GM10248 (cell line): Measurements from ENCODE around the gene TEX47.

Experiments
- CTCF ChIA-PET: fragments of 300-600 bp; sonication (Branson Sonifier 250); formaldehyde crosslinking; extraction: SDS; loops from one replicate; lab custom pipeline; 2021; ENCODE audit warnings: antibody characterized with exemption; lab: Yijun Ruan, JAX
- POLR2A ChIA-PET: fragments of 350-650 bp; sonication (Branson Sonifier 250); formaldehyde crosslinking; extraction: SDS; loops from one replicate; lab custom pipeline; 2020; ENCODE audit warnings: antibody characterized with exemption; lab: Yijun Ruan, JAX
- DNase-seq: peaks from one replicate; pipeline ENCODE4 v3.0.0; 2012; ENCODE audit errors: extremely low spot score
- TF ChIP-seq, protein P1 (sequence below): IDR thresholded peaks from 2 replicates; pipeline ENCODE4 v1.5.1; 2012; ENCODE audit warnings: mild to moderate bottlenecking, low read depth; ENCODE audit errors: extremely low read depth, missing control alignments, control extremely low read depth

TEX47 gene

DNA sequence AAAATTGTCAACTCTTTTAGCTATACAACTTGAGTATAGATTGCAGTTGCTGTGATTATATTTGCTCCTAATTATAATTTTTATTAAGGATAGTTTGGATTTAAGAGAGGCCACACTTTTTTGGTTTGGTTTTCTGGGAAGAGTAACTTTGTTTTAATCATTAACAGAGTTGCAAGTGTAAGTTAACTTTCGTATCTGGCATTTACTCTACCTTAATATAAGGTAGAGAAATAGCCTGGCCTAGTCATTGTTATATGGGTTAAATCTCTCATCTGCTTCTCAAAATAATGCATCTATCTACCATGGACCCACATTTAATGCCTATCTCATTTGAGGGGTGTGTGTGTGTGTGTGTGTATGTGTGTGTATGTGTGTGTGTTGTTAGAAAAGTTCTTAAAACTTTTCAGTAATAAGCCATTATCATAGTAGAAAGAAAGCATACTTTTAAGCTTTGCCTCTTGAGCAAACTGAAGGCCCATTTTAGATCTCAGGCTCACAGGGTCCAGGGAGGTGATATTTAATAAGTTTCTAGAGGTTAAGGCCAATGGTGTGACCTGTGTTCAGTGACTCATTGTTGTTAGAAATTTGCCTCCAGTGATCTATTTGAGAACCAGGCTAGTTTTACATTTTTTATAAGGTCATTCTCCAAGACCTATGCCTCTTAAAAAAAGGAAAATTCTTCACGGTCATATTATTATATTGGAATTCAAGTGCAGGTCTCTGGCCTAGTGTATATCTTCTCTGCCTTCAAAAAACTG, 10.9 kb upstream of the TEX47 start:
- ChIA-PET CTCF (interaction anchor here (0.8 kb wide), 1 partner anchor 16 kb away, joined by 3 read pairs; no protein-coding TSS in a partner anchor), POLR2A (no interaction called here)
- no peak for DNase-seq
- TF ChIP-seq, protein P1, sequence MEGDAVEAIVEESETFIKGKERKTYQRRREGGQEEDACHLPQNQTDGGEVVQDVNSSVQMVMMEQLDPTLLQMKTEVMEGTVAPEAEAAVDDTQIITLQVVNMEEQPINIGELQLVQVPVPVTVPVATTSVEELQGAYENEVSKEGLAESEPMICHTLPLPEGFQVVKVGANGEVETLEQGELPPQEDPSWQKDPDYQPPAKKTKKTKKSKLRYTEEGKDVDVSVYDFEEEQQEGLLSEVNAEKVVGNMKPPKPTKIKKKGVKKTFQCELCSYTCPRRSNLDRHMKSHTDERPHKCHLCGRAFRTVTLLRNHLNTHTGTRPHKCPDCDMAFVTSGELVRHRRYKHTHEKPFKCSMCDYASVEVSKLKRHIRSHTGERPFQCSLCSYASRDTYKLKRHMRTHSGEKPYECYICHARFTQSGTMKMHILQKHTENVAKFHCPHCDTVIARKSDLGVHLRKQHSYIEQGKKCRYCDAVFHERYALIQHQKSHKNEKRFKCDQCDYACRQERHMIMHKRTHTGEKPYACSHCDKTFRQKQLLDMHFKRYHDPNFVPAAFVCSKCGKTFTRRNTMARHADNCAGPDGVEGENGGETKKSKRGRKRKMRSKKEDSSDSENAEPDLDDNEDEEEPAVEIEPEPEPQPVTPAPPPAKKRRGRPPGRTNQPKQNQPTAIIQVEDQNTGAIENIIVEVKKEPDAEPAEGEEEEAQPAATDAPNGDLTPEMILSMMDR, result no peak

DNA sequence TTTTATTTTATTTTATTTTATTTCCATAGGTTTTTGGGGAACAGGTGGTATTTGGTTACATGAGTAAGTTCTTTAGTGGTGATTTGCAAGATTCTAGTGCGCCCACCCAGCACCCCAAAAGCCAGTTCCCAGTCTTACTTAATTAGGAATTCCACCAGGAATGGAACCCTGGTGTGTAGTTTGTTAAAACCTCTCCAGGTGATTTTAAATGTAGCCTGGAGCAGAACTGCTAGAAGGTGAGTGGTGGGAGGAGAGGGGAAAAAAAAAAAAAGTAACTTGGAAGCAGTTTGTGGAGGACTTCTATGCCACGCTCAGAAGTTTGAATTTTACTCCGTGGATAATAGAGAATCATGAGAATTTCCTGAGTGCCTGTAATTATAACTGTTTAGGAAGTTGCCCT, 5.5 kb upstream of the TEX47 start:
- TF ChIP-seq, protein P1, result no peak
- no peak for DNase-seq
- ChIA-PET POLR2A (no interaction called here), CTCF (interaction anchor here (2.7 kb wide), 1 partner anchor 11 kb away, joined by 5 read pairs; no protein-coding TSS in a partner anchor)

DNA sequence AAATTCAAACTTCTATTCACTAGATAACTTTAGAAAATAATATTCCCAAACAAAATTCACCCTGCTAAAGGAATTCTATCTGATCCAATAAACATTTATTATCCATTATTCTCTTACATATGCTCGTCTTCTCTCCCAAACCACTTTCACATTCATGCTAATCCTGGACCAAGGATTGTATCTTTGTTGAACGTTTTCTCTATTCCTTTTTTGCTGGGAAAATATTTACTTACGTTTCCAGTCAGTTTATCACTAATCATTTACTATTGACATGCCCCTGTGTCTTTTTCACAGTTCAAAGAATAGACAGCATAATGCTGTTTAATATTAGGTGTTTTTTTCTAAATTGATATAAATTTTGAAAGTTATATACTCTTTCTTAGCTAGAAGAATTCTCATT, 3.2 kb downstream of the TEX47 start:
- ChIA-PET CTCF (interaction anchor here (2.0 to 2.8 kb wide), 3 partner anchors 13 to 830 kb away, joined by 5 to 11 read pairs (median 10); no protein-coding TSS in a partner anchor), POLR2A (no interaction called here)
- no peak for DNase-seq
- TF ChIP-seq, protein P1, result no peak

DNA sequence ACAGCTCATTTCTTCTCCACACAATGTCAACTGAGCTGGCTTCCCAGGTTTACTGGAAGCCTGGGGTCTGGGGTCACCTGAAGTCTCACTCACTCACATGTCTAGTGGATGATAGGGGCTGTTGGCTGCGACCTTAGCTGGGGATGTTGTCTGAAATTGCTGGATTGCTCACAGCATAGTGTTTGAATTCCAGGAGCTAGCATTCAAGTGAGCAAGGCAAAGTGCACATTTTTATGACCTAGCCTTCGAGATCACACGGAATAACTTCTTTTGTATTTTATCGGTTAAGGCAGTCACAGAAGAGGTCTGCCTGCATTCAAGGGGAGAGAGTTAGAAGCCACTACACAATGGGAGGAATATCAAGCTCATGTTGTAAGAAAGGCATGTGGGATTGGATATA, 3.6 kb downstream of the TEX47 start:
- CTCF ChIA-PET, result interaction anchor here (1.1 to 2.8 kb wide), 5 partner anchors 13 to 831 kb away, joined by 3 to 11 read pairs (median 5); no protein-coding TSS in a partner anchor

DNA sequence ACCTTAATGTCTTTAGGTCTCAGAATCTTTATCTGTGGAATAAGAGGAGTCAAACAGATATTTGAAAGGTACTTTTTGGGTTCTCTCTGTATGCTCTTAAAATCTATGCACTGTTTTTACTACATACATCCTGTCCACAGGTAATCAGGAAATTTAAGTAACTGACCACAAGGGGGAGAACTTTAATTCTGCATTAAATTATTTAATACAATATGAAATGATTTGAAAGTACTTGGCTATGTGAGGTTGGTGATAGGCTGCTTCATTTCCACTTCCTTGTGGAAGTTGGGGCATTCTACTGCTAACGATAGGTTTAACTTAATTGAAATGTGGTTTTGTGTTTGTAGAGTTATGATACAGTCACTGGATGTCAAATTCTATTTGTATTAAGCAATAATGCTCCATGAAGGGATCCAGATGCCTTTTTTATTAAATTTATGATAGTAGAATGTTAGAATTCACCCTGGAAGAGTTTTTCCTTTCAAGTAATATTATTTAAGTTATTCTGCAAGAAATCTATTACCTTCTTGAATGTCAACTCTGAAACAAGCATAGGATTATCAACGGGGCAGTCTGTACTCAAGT, 6.0 kb downstream of the TEX47 start:
- ChIA-PET POLR2A (no interaction called here), CTCF (interaction anchor here (0.8 to 2.8 kb wide), 4 partner anchors 12 to 833 kb away, joined by 3 to 11 read pairs (median 4); no protein-coding TSS in a partner anchor)
- TF ChIP-seq, protein P1, result peak; percentile 38
- DNase-seq, result no peak

More for the DNA sequence above, 3.6 kb downstream of the TEX47 start:
- no peak for DNase-seq
- POLR2A ChIA-PET, result no interaction called here
- TF ChIP-seq, protein P1, result no peak

DNA sequence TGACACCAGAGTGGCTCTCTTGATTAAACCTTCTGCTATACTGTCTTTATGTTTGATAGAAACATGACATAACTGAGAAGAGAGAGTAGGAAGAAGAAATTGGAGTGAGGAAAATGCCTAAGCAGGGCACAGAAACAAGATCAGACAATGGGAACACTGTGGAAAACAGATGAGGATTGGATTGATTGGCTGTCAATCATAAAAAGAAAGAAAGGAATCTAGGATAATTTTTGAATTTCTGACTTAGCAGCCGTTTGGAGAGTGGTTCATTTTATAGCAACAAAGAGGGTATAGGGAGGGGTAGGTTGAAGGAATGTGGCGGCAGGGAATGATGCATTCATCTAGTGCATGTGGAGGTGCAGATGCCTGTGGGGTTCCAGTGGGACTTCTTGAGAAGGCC, 7.8 kb downstream of the TEX47 start:
- TF ChIP-seq, protein P1, result no peak
- ChIA-PET CTCF (no interaction called here), POLR2A (no interaction called here)
- DNase-seq, result no peak
